GM04503 (cell line): ENCODE measurements around the gene UCK2.

Source experiments
- DNase-seq: peaks from one replicate; pipeline ENCODE4 v3.0.0-alpha.2; 2012; ENCODE audit warnings: low read depth

Gene UCK2

GRCh38 chr1:165834229-165834628, 6.8 kb downstream of the UCK2 start:
- DNase-seq = no peak

- DNase-seq = no peak
Observed at GRCh38 chr1:165834881-165835280, 7.5 kb downstream of the UCK2 start.

- no peak for DNase-seq
Observed at GRCh38 chr1:165836664-165837482, 9.5 kb downstream of the UCK2 start.

GRCh38 chr1:165837838-165838364, 10.5 kb downstream of the UCK2 start:
- no peak for DNase-seq

- no peak for DNase-seq
Observed at GRCh38 chr1:165840423-165840822, 13.0 kb downstream of the UCK2 start.

- DNase-seq = no peak
Observed at GRCh38 chr1:165841582-165842017, 14.2 kb downstream of the UCK2 start.

- DNase-seq = no peak
Observed at GRCh38 chr1:165842023-165842670, 14.7 kb downstream of the UCK2 start.

- DNase-seq = no peak
Observed at GRCh38 chr1:165842671-165843129, 15.3 kb downstream of the UCK2 start.

- no peak for DNase-seq
Observed at GRCh38 chr1:165843304-165843703, 15.9 kb downstream of the UCK2 start.

GRCh38 chr1:165844114-165844798, 16.8 kb downstream of the UCK2 start:
- no peak for DNase-seq

GRCh38 chr1:165844933-165845332, 17.5 kb downstream of the UCK2 start:
- no peak for DNase-seq

- no peak for DNase-seq
Observed at GRCh38 chr1:165845569-165845968, 18.2 kb downstream of the UCK2 start.

GRCh38 chr1:165845992-165846748, 18.8 kb downstream of the UCK2 start:
- DNase-seq = no peak

- no peak for DNase-seq
Observed at GRCh38 chr1:165847486-165847885, 20.1 kb downstream of the UCK2 start.

- no peak for DNase-seq
Observed at GRCh38 chr1:165849353-165850133, 22.1 kb downstream of the UCK2 start.

- no peak for DNase-seq
Observed at GRCh38 chr1:165851034-165851658, 23.7 kb downstream of the UCK2 start.

- no peak for DNase-seq
Observed at GRCh38 chr1:165852871-165853270, 25.5 kb downstream of the UCK2 start.

- peak; percentile 30 for DNase-seq
Observed at GRCh38 chr1:165853528-165854075, 26.2 kb downstream of the UCK2 start.

- DNase-seq = peak; percentile 94
Observed at GRCh38 chr1:165854101-165854845, 26.9 kb downstream of the UCK2 start.
